C4-2B (cell line): ENCODE data around the gene MPV17L.
"Not testable (repeated sequence)": the region's sequence is repeated elsewhere in the genome, so short reads cannot be mapped to it uniquely, and the experiment has no call there.

Source experiments
- H3K27ac ChIP-seq: fragments of 450-650 bp; 2 replicates; pipeline ENCODE4 v1.5.1; 2017
- ZFX ChIP-seq: fragments of 450-650 bp; IDR thresholded peaks from 2 replicates; pipeline ENCODE4 v1.6.1; 2017
- TF ChIP-seq, protein P1 (sequence below): fragments of 450-650 bp; conservative IDR thresholded peaks from 2 replicates; pipeline ENCODE4 v1.5.1; 2017; ENCODE audit warnings: mild to moderate bottlenecking

The MPV17L gene

DNA sequence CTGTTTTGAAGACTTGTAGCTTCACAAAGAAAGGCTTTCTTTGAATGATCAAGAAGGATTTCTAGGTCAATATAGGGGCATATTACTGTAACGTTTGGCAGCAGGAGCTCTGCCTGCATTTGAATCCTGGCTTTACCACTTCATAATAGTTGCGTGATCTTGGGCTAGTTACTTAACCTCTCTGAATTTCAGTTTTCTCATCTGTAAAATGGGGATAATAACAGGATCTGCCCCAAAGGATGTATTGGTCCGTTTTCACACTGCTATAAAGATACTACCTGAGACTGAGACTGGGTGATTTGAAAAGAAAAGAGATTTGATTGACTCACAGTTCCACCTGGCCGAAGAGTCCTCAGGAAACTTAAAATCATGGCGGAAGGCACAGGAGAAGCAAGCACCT is 51.3 kb downstream of the MPV17L start:
- no peak overlapping the region for H3K27ac ChIP-seq
- TF ChIP-seq ZFX = no peak
- TF ChIP-seq, protein P1, sequence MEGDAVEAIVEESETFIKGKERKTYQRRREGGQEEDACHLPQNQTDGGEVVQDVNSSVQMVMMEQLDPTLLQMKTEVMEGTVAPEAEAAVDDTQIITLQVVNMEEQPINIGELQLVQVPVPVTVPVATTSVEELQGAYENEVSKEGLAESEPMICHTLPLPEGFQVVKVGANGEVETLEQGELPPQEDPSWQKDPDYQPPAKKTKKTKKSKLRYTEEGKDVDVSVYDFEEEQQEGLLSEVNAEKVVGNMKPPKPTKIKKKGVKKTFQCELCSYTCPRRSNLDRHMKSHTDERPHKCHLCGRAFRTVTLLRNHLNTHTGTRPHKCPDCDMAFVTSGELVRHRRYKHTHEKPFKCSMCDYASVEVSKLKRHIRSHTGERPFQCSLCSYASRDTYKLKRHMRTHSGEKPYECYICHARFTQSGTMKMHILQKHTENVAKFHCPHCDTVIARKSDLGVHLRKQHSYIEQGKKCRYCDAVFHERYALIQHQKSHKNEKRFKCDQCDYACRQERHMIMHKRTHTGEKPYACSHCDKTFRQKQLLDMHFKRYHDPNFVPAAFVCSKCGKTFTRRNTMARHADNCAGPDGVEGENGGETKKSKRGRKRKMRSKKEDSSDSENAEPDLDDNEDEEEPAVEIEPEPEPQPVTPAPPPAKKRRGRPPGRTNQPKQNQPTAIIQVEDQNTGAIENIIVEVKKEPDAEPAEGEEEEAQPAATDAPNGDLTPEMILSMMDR = no peak

DNA sequence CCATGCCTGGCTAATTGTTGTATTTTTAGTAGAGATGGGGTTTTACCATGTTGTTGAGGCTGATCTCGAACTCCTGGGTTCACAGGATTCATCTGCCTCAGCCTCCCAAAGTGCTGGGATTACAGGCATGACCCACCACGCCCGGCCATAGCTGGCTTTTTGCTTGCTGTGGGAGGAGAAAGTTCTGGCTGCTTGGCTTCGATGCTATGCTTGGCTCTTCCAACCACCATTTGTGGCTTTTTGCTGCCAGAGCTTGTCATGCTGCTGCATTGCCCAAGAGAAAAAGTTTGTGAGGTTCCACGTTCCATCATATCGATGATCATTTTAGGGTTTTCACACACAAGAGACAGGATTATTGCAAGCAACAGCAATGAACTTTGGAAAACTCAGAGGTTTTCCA is 55.1 kb downstream of the MPV17L start:
- TF ChIP-seq, protein P1 = no peak
- no peak for TF ChIP-seq ZFX
- no peak overlapping the region for H3K27ac ChIP-seq

DNA sequence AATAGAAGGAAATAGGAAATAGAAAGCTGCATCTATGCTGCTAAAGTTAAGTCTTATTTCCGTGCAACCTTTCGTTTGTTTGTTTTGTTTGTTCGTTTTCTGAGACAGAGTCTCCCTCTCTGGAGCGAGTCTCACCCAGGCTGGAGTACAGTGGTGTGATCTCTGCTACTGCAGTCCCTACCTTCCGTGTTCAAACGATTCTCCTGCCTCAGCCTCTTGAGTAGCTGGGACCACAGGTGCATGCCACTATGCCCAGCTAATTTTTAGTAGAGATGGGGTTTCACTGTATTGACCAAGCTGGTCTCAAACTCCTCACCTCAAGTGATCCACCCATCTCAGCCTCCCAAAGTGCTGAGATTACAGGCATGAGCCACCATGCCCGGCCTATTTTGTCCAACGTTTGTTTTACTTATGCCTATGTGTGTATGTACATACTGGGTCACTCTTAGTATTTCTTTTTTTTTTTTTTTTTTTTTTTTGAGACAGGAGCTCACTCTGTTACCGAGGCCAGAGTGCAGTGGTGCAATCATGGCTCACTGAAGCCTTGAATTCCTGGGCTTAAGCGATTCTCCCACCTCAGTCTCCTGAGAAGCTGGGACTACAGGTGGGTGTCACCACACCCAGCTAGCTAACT is 55.7 kb downstream of the MPV17L start:
- TF ChIP-seq, protein P1 = no peak
- no peak for TF ChIP-seq ZFX
- no peak overlapping the region for H3K27ac ChIP-seq

DNA sequence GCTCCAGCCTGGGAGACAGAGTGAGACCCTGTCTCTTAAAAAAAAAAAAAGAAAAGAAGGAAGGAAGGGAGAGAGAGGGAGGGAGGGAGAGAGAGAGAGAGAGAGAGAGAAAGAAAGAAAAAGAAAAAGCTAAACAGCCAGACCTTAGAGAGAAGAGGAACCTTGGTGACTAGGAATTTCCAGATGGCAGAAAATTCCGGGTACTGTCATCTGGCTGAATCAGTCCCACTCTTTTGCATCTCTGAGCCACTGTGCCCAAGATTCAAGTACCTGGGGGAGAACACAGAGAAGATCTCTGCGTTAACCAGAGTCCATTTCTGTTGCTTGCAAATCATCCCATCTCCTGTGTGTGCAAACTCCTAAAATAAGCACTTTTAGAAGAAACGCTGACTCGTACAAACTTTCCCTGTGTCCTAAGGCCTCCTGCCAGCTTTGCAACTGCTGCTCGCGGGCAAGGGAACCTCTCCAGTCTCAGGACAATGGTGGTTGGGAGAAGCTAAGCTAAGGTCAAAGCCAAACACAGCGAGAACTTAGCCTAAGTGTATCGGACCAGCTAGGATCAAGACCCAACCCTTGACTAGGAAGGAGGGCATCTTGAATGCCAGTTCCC is 56.8 kb downstream of the MPV17L start:
- no peak for TF ChIP-seq ZFX
- TF ChIP-seq, protein P1 = no peak
- no peak overlapping the region for H3K27ac ChIP-seq

DNA sequence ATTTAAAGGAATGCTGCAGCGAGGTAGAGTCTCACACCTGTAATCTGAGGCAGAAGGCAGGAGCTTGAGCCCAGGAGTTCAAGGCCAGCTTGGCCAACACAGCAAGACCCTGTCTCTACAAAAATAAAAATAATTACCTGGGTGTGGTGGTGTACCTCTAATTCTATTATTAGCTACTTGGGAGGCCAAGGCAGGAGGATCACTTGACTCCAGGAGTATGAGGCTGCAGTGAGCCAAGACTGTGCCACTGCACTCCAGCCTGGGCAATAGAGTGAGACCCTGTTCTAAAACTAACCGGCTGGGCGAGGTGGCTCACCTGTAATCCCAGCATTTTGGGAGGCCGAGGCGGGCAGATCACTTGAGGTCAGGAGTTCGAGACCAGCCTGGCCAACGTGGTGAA is 57.7 kb downstream of the MPV17L start:
- not testable (repeated sequence) for H3K27ac ChIP-seq

DNA sequence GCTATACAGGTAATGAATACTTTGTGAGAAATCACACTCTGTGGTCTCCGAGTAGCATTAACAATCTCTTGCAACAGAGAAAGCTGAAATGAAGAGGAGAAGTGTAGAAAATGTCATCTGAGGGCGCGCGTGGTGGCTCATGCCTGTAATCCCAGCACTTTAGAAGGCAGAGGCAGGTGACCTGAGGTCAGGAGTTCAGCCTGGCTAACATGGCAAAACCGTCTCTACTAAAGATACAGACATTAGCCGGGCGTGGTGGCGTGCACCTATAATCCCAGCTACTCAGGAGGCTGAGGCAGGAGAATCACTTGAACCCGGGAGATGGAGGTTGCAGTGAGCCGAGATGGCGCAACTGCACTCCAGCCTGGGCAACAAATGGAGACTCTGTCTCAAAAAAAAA is 59.4 kb downstream of the MPV17L start:
- H3K27ac ChIP-seq = not testable (repeated sequence)

DNA sequence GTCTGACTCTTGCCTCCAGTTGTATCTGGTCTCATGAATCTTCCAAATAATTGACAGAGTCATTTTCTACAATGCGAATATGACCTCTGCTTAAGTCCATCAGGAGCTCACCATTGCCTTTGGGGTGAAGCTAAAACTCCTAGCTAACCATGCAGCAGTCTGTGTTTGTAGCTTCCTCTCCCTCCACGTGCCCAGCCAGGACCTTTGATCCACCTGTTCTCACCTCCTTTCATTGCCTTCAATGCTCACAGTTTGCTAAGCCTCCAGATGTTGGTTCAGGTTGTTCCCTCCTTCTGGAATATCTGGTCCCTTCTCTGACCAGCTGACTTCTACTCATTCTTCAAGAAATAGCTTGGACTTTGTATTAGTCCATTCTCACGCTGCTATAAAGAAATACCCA is 61.8 kb downstream of the MPV17L start:
- no peak for TF ChIP-seq ZFX
- TF ChIP-seq, protein P1 = no peak
- H3K27ac ChIP-seq = no peak overlapping the region

DNA sequence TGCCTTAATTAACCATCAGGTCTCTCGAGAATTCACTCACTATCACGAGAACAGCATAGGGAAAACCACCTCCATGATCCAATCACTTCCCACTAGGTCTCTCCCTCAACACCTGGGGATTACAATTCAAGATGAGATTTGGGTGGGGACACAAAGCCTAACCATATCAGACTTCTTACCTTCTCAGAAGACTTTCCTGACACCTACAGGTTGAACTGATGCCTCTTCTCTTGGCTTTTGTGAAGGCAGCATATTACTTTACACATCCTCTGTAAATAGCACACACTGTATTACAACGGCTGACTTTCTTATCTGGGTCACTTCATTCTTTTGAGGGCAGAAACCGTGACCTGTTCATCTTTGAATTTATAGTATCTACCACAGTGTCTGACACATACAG is 62.4 kb downstream of the MPV17L start:
- TF ChIP-seq, protein P1 = peak; percentile 25
- TF ChIP-seq ZFX = no peak
- H3K27ac ChIP-seq = no peak overlapping the region
